Testis (tissue), 2 donors: ENCODE data around the gene TPM4.

Experiments
- CTCF ChIP-seq, 3 experiments: fragments of 450-650 bp in 2 of 3; fragments of 200-600 bp in 1 of 3; sonication (generic) in 1 of 3; IDR thresholded peaks; one replicate each; pipeline ENCODE4 v1.5.1; 2016 to 2019; ENCODE audit warnings: antibody characterized with exemption in 3 of 3, mild to moderate bottlenecking in 2 of 3, moderate library complexity in 1 of 3
- POLR2A ChIP-seq: fragments of 450-650 bp; IDR thresholded peaks from one replicate; pipeline ENCODE4 v1.6.1; 2017; ENCODE audit warnings: antibody characterized with exemption, mild to moderate bottlenecking, moderate library complexity

DNA sequence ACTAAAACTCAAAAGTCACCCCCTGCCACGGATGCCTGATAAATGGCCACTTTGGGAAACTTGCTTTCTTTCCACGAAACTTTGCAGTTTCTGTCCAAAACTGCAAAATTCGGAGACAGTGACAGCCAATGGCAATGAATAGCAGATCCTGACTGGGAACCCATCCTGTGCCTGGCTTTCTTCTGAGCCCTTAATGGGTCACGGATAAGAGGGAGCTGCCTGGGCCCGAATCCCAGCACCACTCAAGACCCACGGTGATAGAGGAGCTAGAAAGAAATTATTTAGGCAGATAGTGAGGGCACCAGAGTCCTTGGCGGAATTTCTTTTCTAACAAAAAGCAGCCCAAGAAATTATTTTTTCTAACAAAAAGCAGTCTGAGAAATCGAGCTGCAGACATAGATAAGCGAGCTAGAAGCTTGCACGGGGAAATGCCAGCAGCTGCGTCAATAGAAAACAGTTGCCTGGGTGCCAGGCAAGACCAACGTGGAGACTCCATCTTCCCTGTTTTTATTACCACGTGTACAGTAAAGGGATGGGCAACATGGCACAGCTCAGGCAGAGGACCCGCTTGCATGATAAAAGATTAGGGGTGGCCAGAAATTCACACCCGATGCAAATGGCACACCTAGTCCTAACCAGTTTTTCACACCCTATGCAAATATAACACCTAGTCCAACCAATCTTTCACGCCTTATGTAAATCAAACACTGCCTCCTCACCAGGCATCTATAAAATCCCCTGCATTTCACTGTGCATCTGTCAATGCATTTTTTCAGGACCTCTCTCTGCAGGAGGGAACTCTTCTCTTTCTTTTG is 60.1 kb downstream of the TPM4 start:
- TF ChIP-seq POLR2A (no peak), CTCF (IDR thresholded peaks at IDR 0.05) (no peak)
